ENCODE data around the gene IL11.

IL11 gene

GRCh38 chr19:55369653-55370304 is 484 bp downstream of the IL11 start:
- TF ChIP-seq CTCF (IDR thresholded peaks at IDR 0.05; ENCODE audit: low read depth, low read length, missing control alignments), result no peak
- peak overlapping the region; percentile 47 for H3K4me3 ChIP-seq (replicated peaks; ENCODE audit: low read depth, low read length)
- no peak for DNase-seq (ENCODE audit: extremely low read depth, low read depth)

GRCh38 chr19:55368701-55369563 is 1.3 kb downstream of the IL11 start:
- no peak for DNase-seq (ENCODE audit: extremely low read depth, low read depth)
- TF ChIP-seq CTCF (IDR thresholded peaks at IDR 0.05; ENCODE audit: low read depth, low read length, missing control alignments), result no peak

GRCh38 chr19:55368106-55368505 is 2.2 kb downstream of the IL11 start:
- DNase-seq (ENCODE audit: extremely low read depth, low read depth), result no peak
- H3K4me3 ChIP-seq (replicated peaks; ENCODE audit: low read depth, low read length), result no peak overlapping the region
- no peak for TF ChIP-seq CTCF (IDR thresholded peaks at IDR 0.05; ENCODE audit: low read depth, low read length, missing control alignments)

More at GRCh38 chr19:55368701-55369563, 1.3 kb downstream of the IL11 start:
- peak overlapping the region; percentile 35 for H3K4me3 ChIP-seq (replicated peaks; ENCODE audit: low read depth, low read length)

- H3K4me3 ChIP-seq (replicated peaks; ENCODE audit: low read depth, low read length), result no peak overlapping the region
- DNase-seq (ENCODE audit: extremely low read depth, low read depth), result no peak
- TF ChIP-seq CTCF (IDR thresholded peaks at IDR 0.05; ENCODE audit: low read depth, low read length, missing control alignments), result no peak
Measured at GRCh38 chr19:55366790-55367189, 3.5 kb downstream of the IL11 start.

- H3K4me3 ChIP-seq (replicated peaks; ENCODE audit: low read depth, low read length), result no peak overlapping the region
- TF ChIP-seq CTCF (IDR thresholded peaks at IDR 0.05; ENCODE audit: low read depth, low read length, missing control alignments), result no peak
- DNase-seq (ENCODE audit: extremely low read depth, low read depth), result no peak
Measured at GRCh38 chr19:55365964-55366363, 4.3 kb downstream of the IL11 start.

- DNase-seq (ENCODE audit: extremely low read depth, low read depth), result no peak
- no peak for TF ChIP-seq CTCF (IDR thresholded peaks at IDR 0.05; ENCODE audit: low read depth, low read length, missing control alignments)
- H3K4me3 ChIP-seq (replicated peaks; ENCODE audit: low read depth, low read length), result no peak overlapping the region
Measured at GRCh38 chr19:55365245-55365644, 5.0 kb downstream of the IL11 start.
